K562 (cell line): ENCODE results near the gene SLC25A33. TPM values are rescaled to one million over a fixed set of nuclear protein-coding genes. Genes with fewer than 3 reads are reported as not detected.

Source experiments
- ATAC-seq: fragments of 200-7000 bp; cut with Tn5 transposase; 3 replicates; pipeline ENCODE4 v1.9.1; 2020; ENCODE audit warnings: moderate library complexity
- BruUV-seq: library from RNA; stranded (reverse); fragments of 400-500 nt; replicated peaks from 2 replicates; lab custom pipeline; 2021; lab: Mats Ljungman, UMichigan
- CTCF ChIA-PET: fragments of 300-600 bp; formaldehyde crosslinking; extraction: SDS; loops from one replicate; lab custom pipeline; 2021; ENCODE audit warnings: low intra/inter-chr PET ratio; lab: Yijun Ruan, JAX
- POLR2A ChIA-PET: fragments of 300-600, 350-650 bp; sonication (Branson Sonifier 250); formaldehyde crosslinking; extraction: SDS; loops from one replicate; lab custom pipeline; 2021; ENCODE audit warnings: antibody characterized with exemption, inconsistent platforms; lab: Yijun Ruan, JAX
- DNase-seq, 4 experiments: peaks; one replicate each; pipeline versions ENCODE4 v3.0.0 to v3.0.0-alpha.2; 2011 to 2018; ENCODE audit warnings: low spot score in 3 of 4, mixed read lengths in 3 of 4; ENCODE audit errors: extremely low read depth in 1 of 4
- FAIRE-seq: peaks from 2 replicates; lab custom pipeline; 2011; peaks lifted over from hg19 to GRCh38; lab: Jason Lieb, UNC
- H2AFZ ChIP-seq: 2 replicates; pipeline ENCODE4 v1.6.0; 2011; ENCODE audit warnings: low read depth, low read length, control low read depth, inconsistent platforms
- H3K27ac ChIP-seq: fragments of 200-600 bp; 3 replicates; pipeline ENCODE4 v1.8.0; 2011; ENCODE audit warnings: low read depth, mild to moderate bottlenecking, control low read depth, inconsistent platforms, low read length, moderate library complexity, mixed read lengths; ENCODE audit errors: extremely low read depth
- H3K27me3 ChIP-seq, 2 experiments: fragments of 300-600 bp in 1 of 2; 2 replicates in 1 of 2; 3 replicates in 1 of 2; pipeline versions ENCODE4 v1.6.0 to v1.8.0; 2011; ENCODE audit warnings: inconsistent platforms in 2 of 2, low read length in 2 of 2, mild to moderate bottlenecking in 1 of 2, mixed read lengths in 1 of 2, moderate library complexity in 1 of 2; ENCODE audit not compliant: control insufficient read depth in 2 of 2, insufficient read depth in 2 of 2
- H3K36me3 ChIP-seq: fragments of 300-600 bp; 3 replicates; pipeline ENCODE4 v1.8.0; 2011; ENCODE audit warnings: mild to moderate bottlenecking, low read length, inconsistent platforms; ENCODE audit not compliant: control insufficient read depth, insufficient read depth
- H3K4me1 ChIP-seq, 2 experiments: fragments of 200-600 bp in 1 of 2; replicated peaks in 1 of 2; 2 replicates in 1 of 2; 3 replicates in 1 of 2; pipeline versions ENCODE4 v1.5.1 to v1.8.0; 2011; ENCODE audit warnings: inconsistent platforms in 2 of 2, low read length in 2 of 2, mild to moderate bottlenecking in 1 of 2, mixed read lengths in 1 of 2, moderate library complexity in 1 of 2; ENCODE audit not compliant: control insufficient read depth in 2 of 2, insufficient read depth in 2 of 2
- H3K4me2 ChIP-seq: 2 replicates; pipeline ENCODE4 v1.6.1; 2011; ENCODE audit warnings: low read length, control low read depth, inconsistent platforms, mixed read lengths; ENCODE audit not compliant: insufficient read depth
- H3K4me3 ChIP-seq: fragments of 200-600 bp; sonication (generic), shearing (Covaris generic); 2 replicates; pipeline ENCODE4 v1.5.1; 2016; ENCODE audit warnings: control low read depth, inconsistent platforms
- H3K79me2 ChIP-seq: fragments of 200-600 bp; 3 replicates; pipeline ENCODE4 v1.8.0; 2011; ENCODE audit warnings: low read length, inconsistent platforms; ENCODE audit not compliant: control insufficient read depth, insufficient read depth
- H3K9ac ChIP-seq, 2 experiments: 2 replicates each; pipeline versions ENCODE4 v1.6.0 to v1.6.1; 2011; ENCODE audit warnings: low read depth in 2 of 2, low read length in 2 of 2, control low read depth in 1 of 2, inconsistent platforms in 1 of 2, mild to moderate bottlenecking in 1 of 2, mixed read lengths in 1 of 2; ENCODE audit not compliant: insufficient read depth in 1 of 2
- H3K9me1 ChIP-seq: one replicate; pipeline ENCODE4 v1.6.0; 2011; ENCODE audit warnings: inconsistent platforms, mild to moderate bottlenecking, low read length, moderate library complexity; ENCODE audit not compliant: control insufficient read depth, insufficient read depth
- H3K9me3 ChIP-seq: replicated peaks from 2 replicates; pipeline ENCODE4 v1.5.1; 2011; ENCODE audit warnings: low read depth, low read length, inconsistent platforms; ENCODE audit not compliant: control insufficient read depth, insufficient read depth
- H4K20me1 ChIP-seq: replicated peaks from 2 replicates; pipeline ENCODE4 v1.6.1; 2011; ENCODE audit warnings: low read length, inconsistent platforms, mixed read lengths; ENCODE audit not compliant: control insufficient read depth, insufficient read depth
- CREM ChIP-seq: IDR thresholded peaks from 2 replicates; pipeline ENCODE4 v1.6.1; 2014; ENCODE audit warnings: antibody characterized with exemption, low read depth
- E2F5 ChIP-seq: sonication (generic); formaldehyde crosslinking; IDR thresholded peaks from 2 replicates; pipeline ENCODE4 v1.8.0; 2022; ENCODE audit warnings: mild to moderate bottlenecking, missing genetic modification reagents
- HSF4 ChIP-seq: fragments of 250-450 bp; sonication (Bioruptor Pico); IDR thresholded peaks from 2 replicates; pipeline ENCODE4 v2.1.2; 2022; ENCODE audit warnings: mild to moderate bottlenecking, moderate library complexity, borderline replicate concordance
- PRDM10 ChIP-seq: fragments of 450-650 bp; IDR thresholded peaks from 2 replicates; pipeline ENCODE4 v1.6.1; 2018; ENCODE audit not compliant: partially characterized antibody
- RBFOX2 ChIP-seq: fragments of 200-400 bp; formaldehyde crosslinking; IDR thresholded peaks from 2 replicates; pipeline ENCODE4 v1.6.1; 2017; ENCODE audit warnings: low read depth, mild to moderate bottlenecking, low read length, moderate library complexity
- TFAP4 ChIP-seq: sonication (generic); formaldehyde crosslinking; IDR thresholded peaks from 2 replicates; pipeline ENCODE4 v1.8.0; 2022; ENCODE audit warnings: missing genetic modification reagents, mild to moderate bottlenecking, moderate library complexity, borderline replicate concordance
- ZNF609 ChIP-seq: sonication (generic); formaldehyde crosslinking; IDR thresholded peaks from 2 replicates; pipeline ENCODE4 v1.8.1; 2023; ENCODE audit warnings: missing genetic modification reagents, mild to moderate bottlenecking, borderline replicate concordance
- WGBS: fragments of 100-300 bp; shearing (Covaris generic); methylation state at CpG from one replicate; pipeline ENCODE4 v1.1.6; 2016; ENCODE audit warnings: low coverage, mixed read lengths; ENCODE audit not compliant: insufficient coverage; ENCODE audit errors: missing lambda C conversion rate; 5-methylcytosine and 5-hydroxymethylcytosine counted together
- in situ Hi-C: fragments of 300-500 bp; cut with MboI; formaldehyde crosslinking; loops from 4 replicates; pipeline ENCODE4 v1.15.0; 2018; ENCODE audit warnings: inconsistent platforms, mixed read lengths
- intact Hi-C: fragments of 100-400 bp; cut with micrococcal nuclease; formaldehyde crosslinking; loops from 2 replicates; pipeline ENCODE4 v1.14.2; 2022
- polyA plus RNA-seq, 8 experiments: library from polyadenylated mRNA; depleted of rRNA in 4 of 8; stranded (reverse) in 5 of 8; unstranded in 3 of 8; fragments of >200 nt; fragmentation: Nextera tagmentation in 2 of 8; fragmentation: Illumina TruSeq in 1 of 8; extraction: Ambion mirVana in 2 of 8; extraction: Trizol in 1 of 8; gene quantifications; 2 replicates each; pipeline versions ENCODE4 v1.2.1 to v1.2.3, GENCODE V29; 2011 to 2014; ENCODE audit warnings: inconsistent platforms in 1 of 8, missing spikeins in 1 of 8
- total RNA-seq, 7 experiments: library from RNA; depleted of rRNA in 6 of 7; stranded (reverse); fragments of >200 nt in 6 of 7; fragmentation: Illumina TruSeq in 2 of 7; extraction: Trizol in 2 of 7; gene quantifications; 2 replicates each; pipeline versions ENCODE4 v1.2.1 to v1.2.3, GENCODE V29; 2011 to 2021; ENCODE audit warnings: low replicate concordance in 1 of 7

The SLC25A33 gene
- total and polyA plus RNA-seq, 9 of the 15 experiments (the other 6 are each of a cell fraction or from before 2014, with no cell fraction given): 3.2 to 23.5 (median 17.5) TPM

- no peak for TF ChIP-seq PRDM10
- TF ChIP-seq HSF4 (CRISPR knock-in tag): no peak
These were observed 50.5 kb downstream of the SLC25A33 start (continued) for GRCh38 chr1:9589719-9590157.

- CTCF ChIA-PET: no interaction called here
- Histone ChIP-seq H3K36me3 (peaks cover 28% of the 10 kb centered on the region; the same call in 2 of the 3 replicates), H3K79me2 (peaks cover 66% of the 10 kb centered on the region), H3K27ac (no peak overlapping the region), H3K4me2 (peak overlapping the region; percentile 83), H3K9me1 (peaks cover 28% of the 10 kb centered on the region), H3K27me3 (no peaks in the 10 kb centered on the region), H3K9ac (peak overlapping the region; percentile 65 to 93; a peak in 3 of 4 replicates), H2AFZ (no peak overlapping the region), H3K4me3 (peak overlapping the region; percentile 61; the same call in 1 of the 2 replicates), H4K20me1 (peaks cover 57% of the 10 kb centered on the region), H3K9me3 (no peaks in the 10 kb centered on the region), H3K4me1 (peaks cover 35 to 68% of the 10 kb centered on the region in 2 experiments)
- BruUV-seq: no TSS peak
- WGBS: 58% methylated on average over 6 of the region's 7 CpGs
- intact Hi-C loops (no loop called here), in situ Hi-C loops (no loop called here)
- DNase-seq (no peak), FAIRE-seq (no peak), ATAC-seq (no peak)
- no peak for TF ChIP-seq E2F5 (CRISPR knock-in tag)
- no peak for TF ChIP-seq CREM
- TF ChIP-seq RBFOX2: peak; percentile 44
- TF ChIP-seq TFAP4 (CRISPR knock-in tag): 0 out of 2 replicates have a peak, but pooled peaks have one; percentile 21
- TF ChIP-seq ZNF609 (CRISPR knock-in tag): peak; percentile 31; the same call in 1 of the 2 replicates
- POLR2A ChIA-PET: interaction anchor here (0.6 to 1.5 kb wide), 9 partner anchors 9 to 341 kb away, joined by 3 to 12 read pairs (median 3); no protein-coding TSS in a partner anchor
These were observed 50.9 kb downstream of the SLC25A33 start for GRCh38 chr1:9590201-9590600.
